ENCODE measurements around the gene IPMK.

IPMK gene

DNA sequence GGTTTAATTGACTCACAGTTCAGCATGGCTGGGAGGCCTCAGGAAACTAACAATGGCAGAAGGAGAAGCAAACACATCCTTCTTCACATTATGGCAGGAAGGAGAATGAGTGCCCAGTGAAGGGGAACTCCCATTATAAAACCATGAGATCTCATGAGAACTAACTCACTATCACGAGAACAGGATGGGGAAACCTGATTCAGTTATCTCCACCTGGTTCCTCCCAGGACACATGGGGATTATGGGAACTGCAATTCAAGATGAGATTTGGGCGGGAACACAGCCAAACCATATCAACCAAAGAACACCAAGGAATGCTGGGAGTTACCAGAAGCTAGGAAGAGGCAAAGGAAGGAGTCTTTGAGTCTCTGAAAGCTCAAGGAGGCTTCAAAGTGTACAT is 94.3 kb downstream of the IPMK start:
- Histone ChIP-seq H3K9me3 (ENCODE audit: insufficient read depth, low read length) (no peaks in the 10 kb centered on the region), H3K9me2 (replicated peaks; ENCODE audit: insufficient read depth, low read length) (no peaks in the 10 kb centered on the region), H3F3A (ENCODE audit: insufficient read depth) (no peaks in the 10 kb centered on the region), H3K9ac (ENCODE audit: low read length) (no peak overlapping the region), H3K27me3 (ENCODE audit: low read length) (no peaks in the 10 kb centered on the region), H3K4me2 (ENCODE audit: low read depth, low read length, poor library complexity, severe bottlenecking) (no peak overlapping the region), H3K4me3 (ENCODE audit: insufficient read depth, low read length, poor library complexity, severe bottlenecking) (no peak overlapping the region), H2AFZ (ENCODE audit: low read depth, low read length, severe bottlenecking) (no peak overlapping the region), H3K36me3 (ENCODE audit: low read length) (no peaks in the 10 kb centered on the region), H3K27ac (ENCODE audit: low read depth, low read length) (no peak overlapping the region), H3K79me2 (ENCODE audit: insufficient read depth, low read length) (no peaks in the 10 kb centered on the region), H4K20me1 (ENCODE audit: low read depth, low read length) (no peaks in the 10 kb centered on the region)
- no peak for TF ChIP-seq EZH2phosphoT487 (conservative IDR thresholded peaks at IDR 0.05; ENCODE audit: low read length)
- TF ChIP-seq, protein P1, sequence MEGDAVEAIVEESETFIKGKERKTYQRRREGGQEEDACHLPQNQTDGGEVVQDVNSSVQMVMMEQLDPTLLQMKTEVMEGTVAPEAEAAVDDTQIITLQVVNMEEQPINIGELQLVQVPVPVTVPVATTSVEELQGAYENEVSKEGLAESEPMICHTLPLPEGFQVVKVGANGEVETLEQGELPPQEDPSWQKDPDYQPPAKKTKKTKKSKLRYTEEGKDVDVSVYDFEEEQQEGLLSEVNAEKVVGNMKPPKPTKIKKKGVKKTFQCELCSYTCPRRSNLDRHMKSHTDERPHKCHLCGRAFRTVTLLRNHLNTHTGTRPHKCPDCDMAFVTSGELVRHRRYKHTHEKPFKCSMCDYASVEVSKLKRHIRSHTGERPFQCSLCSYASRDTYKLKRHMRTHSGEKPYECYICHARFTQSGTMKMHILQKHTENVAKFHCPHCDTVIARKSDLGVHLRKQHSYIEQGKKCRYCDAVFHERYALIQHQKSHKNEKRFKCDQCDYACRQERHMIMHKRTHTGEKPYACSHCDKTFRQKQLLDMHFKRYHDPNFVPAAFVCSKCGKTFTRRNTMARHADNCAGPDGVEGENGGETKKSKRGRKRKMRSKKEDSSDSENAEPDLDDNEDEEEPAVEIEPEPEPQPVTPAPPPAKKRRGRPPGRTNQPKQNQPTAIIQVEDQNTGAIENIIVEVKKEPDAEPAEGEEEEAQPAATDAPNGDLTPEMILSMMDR (IDR thresholded peaks at IDR 0.05; ENCODE audit: insufficient read depth, low read length, poor library complexity, severe bottlenecking), result no peak

DNA sequence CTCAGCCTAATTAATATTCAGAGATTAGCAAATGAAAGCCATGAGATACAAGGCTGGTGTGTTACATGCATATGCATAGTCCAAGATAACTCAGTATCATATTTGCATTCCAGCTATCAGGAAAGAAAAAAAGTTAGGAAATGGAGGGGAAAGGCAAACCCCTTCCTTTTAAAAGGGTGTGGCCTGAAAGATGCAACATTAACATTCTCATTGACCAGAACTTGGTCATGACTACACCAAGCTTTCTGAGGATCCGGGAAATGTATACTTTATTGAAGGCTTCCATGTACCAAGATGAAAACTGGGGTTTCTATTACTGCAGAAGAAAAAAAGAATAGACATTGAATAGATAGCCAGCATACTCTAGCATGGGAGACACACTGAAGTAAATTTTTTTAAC is 96.5 kb downstream of the IPMK start:
- Histone ChIP-seq H3K27me3 (ENCODE audit: low read length) (no peaks in the 10 kb centered on the region), H3K4me2 (ENCODE audit: low read depth, low read length, poor library complexity, severe bottlenecking) (no peak overlapping the region)

DNA sequence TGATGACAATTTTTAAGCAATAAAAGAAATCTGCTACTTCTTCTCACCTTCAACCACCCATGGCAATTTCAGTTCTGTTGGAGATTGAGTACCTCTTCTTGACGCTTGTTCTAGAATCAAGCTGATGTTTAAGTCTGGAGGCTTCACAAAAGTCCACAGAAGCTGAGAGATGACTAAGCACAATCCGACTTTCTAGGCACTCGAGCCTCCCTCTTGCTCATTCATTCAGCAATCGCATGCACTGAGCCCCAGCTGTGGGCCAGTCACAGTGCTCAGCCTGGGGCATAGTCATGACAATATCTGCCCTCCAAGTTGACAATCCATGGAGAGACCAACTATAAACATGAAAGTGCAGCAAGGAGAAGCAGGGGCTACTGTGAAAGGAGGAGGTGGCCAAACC is 103.2 kb downstream of the IPMK start:
- no peaks in the 10 kb centered on the region for H3F3A ChIP-seq (ENCODE audit: insufficient read depth)
- no peaks in the 10 kb centered on the region for H4K20me1 ChIP-seq (ENCODE audit: low read depth, low read length)
- H3K27me3 ChIP-seq (ENCODE audit: low read length), result no peaks in the 10 kb centered on the region
- H3K9me2 ChIP-seq (replicated peaks; ENCODE audit: insufficient read depth, low read length), result no peaks in the 10 kb centered on the region
- H3K9ac ChIP-seq (ENCODE audit: low read length), result no peak overlapping the region
- no peaks in the 10 kb centered on the region for H3K36me3 ChIP-seq (ENCODE audit: low read length)
- no peak overlapping the region for H2AFZ ChIP-seq (ENCODE audit: low read depth, low read length, severe bottlenecking)
- TF ChIP-seq, protein P1 (IDR thresholded peaks at IDR 0.05; ENCODE audit: insufficient read depth, low read length, poor library complexity, severe bottlenecking), result no peak
- no peak for TF ChIP-seq EZH2phosphoT487 (conservative IDR thresholded peaks at IDR 0.05; ENCODE audit: low read length)
- H3K27ac ChIP-seq (ENCODE audit: low read depth, low read length), result no peak overlapping the region
- H3K9me3 ChIP-seq (ENCODE audit: insufficient read depth, low read length), result no peaks in the 10 kb centered on the region
- H3K4me2 ChIP-seq (ENCODE audit: low read depth, low read length, poor library complexity, severe bottlenecking), result no peak overlapping the region
- no peaks in the 10 kb centered on the region for H3K79me2 ChIP-seq (ENCODE audit: insufficient read depth, low read length)
- no peak overlapping the region for H3K4me3 ChIP-seq (ENCODE audit: insufficient read depth, low read length, poor library complexity, severe bottlenecking)

More for the DNA sequence above, 96.5 kb downstream of the IPMK start:
- Histone ChIP-seq H3F3A (ENCODE audit: insufficient read depth) (no peaks in the 10 kb centered on the region), H3K9me2 (replicated peaks; ENCODE audit: insufficient read depth, low read length) (no peaks in the 10 kb centered on the region), H3K27ac (ENCODE audit: low read depth, low read length) (no peak overlapping the region), H3K9ac (ENCODE audit: low read length) (no peak overlapping the region), H3K36me3 (ENCODE audit: low read length) (no peaks in the 10 kb centered on the region), H3K4me3 (ENCODE audit: insufficient read depth, low read length, poor library complexity, severe bottlenecking) (no peak overlapping the region), H2AFZ (ENCODE audit: low read depth, low read length, severe bottlenecking) (no peak overlapping the region), H3K79me2 (ENCODE audit: insufficient read depth, low read length) (no peaks in the 10 kb centered on the region), H3K9me3 (ENCODE audit: insufficient read depth, low read length) (no peaks in the 10 kb centered on the region), H4K20me1 (ENCODE audit: low read depth, low read length) (no peaks in the 10 kb centered on the region)
- TF ChIP-seq, protein P1 (IDR thresholded peaks at IDR 0.05; ENCODE audit: insufficient read depth, low read length, poor library complexity, severe bottlenecking), result no peak
- no peak for TF ChIP-seq EZH2phosphoT487 (conservative IDR thresholded peaks at IDR 0.05; ENCODE audit: low read length)
